SU-DHL-6 (cell line): ENCODE data around the gene ANKHD1.

ENCODE experiments used
- H2AFZ ChIP-seq: fragments of 200-600 bp; sonication (generic); 2 replicates; pipeline ENCODE4 v1.6.1; 2014; ENCODE audit warnings: low read depth, mild to moderate bottlenecking, moderate library complexity, mixed read lengths, antibody characterized with exemption, low read length; ENCODE audit not compliant: severe bottlenecking
- H3F3A ChIP-seq: fragments of 200-600 bp; shearing (Covaris generic); 2 replicates; pipeline ENCODE4 v1.6.0; 2016; ENCODE audit warnings: antibody characterized with exemption, mild to moderate bottlenecking; ENCODE audit not compliant: insufficient read depth
- H3K27ac ChIP-seq: fragments of 200-600 bp; sonication (generic); 2 replicates; pipeline ENCODE4 v1.5.1; 2016; ENCODE audit warnings: low read depth, mild to moderate bottlenecking, low read length, moderate library complexity, mixed read lengths
- H3K27me3 ChIP-seq: fragments of 200-600 bp; sonication (generic), shearing (Covaris generic); 2 replicates; pipeline ENCODE4 v1.6.0; 2014; ENCODE audit warnings: mild to moderate bottlenecking, low read length
- H3K36me3 ChIP-seq: fragments of 200-600 bp; sonication (generic); 2 replicates; pipeline ENCODE4 v1.6.1; 2014; ENCODE audit warnings: mild to moderate bottlenecking, low read length, mixed read lengths
- H3K4me2 ChIP-seq: fragments of 300-600, 200-600 bp; shearing (Covaris generic), sonication (generic); 2 replicates; pipeline ENCODE4 v1.6.0; 2014; ENCODE audit warnings: low read length, low read depth, mild to moderate bottlenecking; ENCODE audit not compliant: poor library complexity, severe bottlenecking
- H3K4me3 ChIP-seq: fragments of 200-600 bp; sonication (generic); 2 replicates; pipeline ENCODE4 v1.5.1; 2014; ENCODE audit warnings: antibody characterized with exemption, low read length, mild to moderate bottlenecking, mixed read lengths; ENCODE audit not compliant: insufficient read depth, poor library complexity, severe bottlenecking
- H3K79me2 ChIP-seq: fragments of 200-600 bp; sonication (generic); 2 replicates; pipeline ENCODE4 v1.6.1; 2014; ENCODE audit warnings: mild to moderate bottlenecking, low read length, moderate library complexity; ENCODE audit not compliant: insufficient read depth
- H3K9ac ChIP-seq: fragments of 200-600 bp; sonication (generic); 2 replicates; pipeline ENCODE4 v1.7.0; 2014; ENCODE audit warnings: mild to moderate bottlenecking, low read length
- H3K9me2 ChIP-seq: fragments of 200-600 bp; sonication (generic); replicated peaks from 2 replicates; pipeline ENCODE4 v1.6.1; 2014; ENCODE audit warnings: low read length; ENCODE audit not compliant: insufficient read depth
- H3K9me3 ChIP-seq: fragments of 200-600 bp; sonication (generic); 2 replicates; pipeline ENCODE4 v1.6.1; 2014; ENCODE audit warnings: low read length, mixed read lengths; ENCODE audit not compliant: insufficient read depth
- H4K20me1 ChIP-seq: fragments of 200-600 bp; sonication (generic); 2 replicates; pipeline ENCODE4 v1.6.1; 2014; ENCODE audit warnings: low read depth, mild to moderate bottlenecking, antibody characterized with exemption, low read length, moderate library complexity, mixed read lengths
- CTCF ChIP-seq: fragments of 200-600 bp; sonication (generic); IDR thresholded peaks from one replicate; pipeline ENCODE4 v1.5.1; 2017; ENCODE audit warnings: antibody characterized with exemption, mild to moderate bottlenecking, low read length, moderate library complexity; ENCODE audit not compliant: insufficient read depth, poor library complexity, severe bottlenecking
- EZH2phosphoT487 ChIP-seq: fragments of 200-600 bp; sonication (generic), shearing (Covaris generic); conservative IDR thresholded peaks from 2 replicates; pipeline ENCODE4 v1.6.1; 2018; ENCODE audit warnings: mild to moderate bottlenecking, antibody characterized with exemption, low read length, moderate library complexity, mixed read lengths

The ANKHD1 gene

GRCh38 chr5:140557965-140558364, 156.3 kb downstream of the ANKHD1 start:
- Histone ChIP-seq H3K36me3 (no peaks in the 10 kb centered on the region), H3K27ac (peak overlapping the region; percentile 70), H3K4me2 (peak overlapping the region; percentile 88), H3K9ac (peak overlapping the region; percentile 94), H3K4me3 (peak overlapping the region; percentile 97), H4K20me1 (no peaks in the 10 kb centered on the region), H3K27me3 (no peaks in the 10 kb centered on the region), H2AFZ (no peak overlapping the region), H3F3A (no peaks in the 10 kb centered on the region), H3K79me2 (peaks cover 42% of the 10 kb centered on the region), H3K9me2 (no peaks in the 10 kb centered on the region), H3K9me3 (no peaks in the 10 kb centered on the region)
- TF ChIP-seq CTCF (no peak), EZH2phosphoT487 (no peak)

DNA sequence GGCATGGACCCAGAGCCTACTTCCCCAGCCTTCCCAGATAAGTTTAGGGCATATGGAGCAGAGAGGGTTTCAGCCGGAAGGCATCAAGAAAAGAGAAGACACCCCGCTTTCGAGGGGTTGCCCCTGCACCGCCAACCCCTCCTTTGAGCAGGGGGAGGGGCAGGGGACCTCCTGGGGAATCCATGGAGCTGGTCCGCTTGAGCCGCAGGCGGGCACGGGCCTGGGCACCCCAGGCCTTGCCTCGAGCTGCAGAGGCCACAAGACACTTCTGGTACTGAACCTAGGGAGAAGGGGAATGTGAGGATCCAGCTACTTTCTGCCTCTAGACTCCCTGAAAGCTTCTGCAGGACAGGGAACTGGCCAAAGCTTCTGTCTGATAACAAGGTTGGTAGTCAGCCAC, 156.9 kb downstream of the ANKHD1 start:
- H3K9ac ChIP-seq, result no peak overlapping the region
- H2AFZ ChIP-seq, result no peak overlapping the region
- H3K36me3 ChIP-seq, result no peaks in the 10 kb centered on the region
- H3K9me2 ChIP-seq, result no peaks in the 10 kb centered on the region
- no peak overlapping the region for H3K4me3 ChIP-seq
- no peak overlapping the region for H3K4me2 ChIP-seq
- TF ChIP-seq CTCF (no peak), EZH2phosphoT487 (no peak)
- H4K20me1 ChIP-seq, result no peaks in the 10 kb centered on the region
- no peak overlapping the region for H3K27ac ChIP-seq
- no peaks in the 10 kb centered on the region for H3F3A ChIP-seq
- no peaks in the 10 kb centered on the region for H3K9me3 ChIP-seq
- peaks cover 36% of the 10 kb centered on the region for H3K79me2 ChIP-seq
- H3K27me3 ChIP-seq, result no peaks in the 10 kb centered on the region

DNA sequence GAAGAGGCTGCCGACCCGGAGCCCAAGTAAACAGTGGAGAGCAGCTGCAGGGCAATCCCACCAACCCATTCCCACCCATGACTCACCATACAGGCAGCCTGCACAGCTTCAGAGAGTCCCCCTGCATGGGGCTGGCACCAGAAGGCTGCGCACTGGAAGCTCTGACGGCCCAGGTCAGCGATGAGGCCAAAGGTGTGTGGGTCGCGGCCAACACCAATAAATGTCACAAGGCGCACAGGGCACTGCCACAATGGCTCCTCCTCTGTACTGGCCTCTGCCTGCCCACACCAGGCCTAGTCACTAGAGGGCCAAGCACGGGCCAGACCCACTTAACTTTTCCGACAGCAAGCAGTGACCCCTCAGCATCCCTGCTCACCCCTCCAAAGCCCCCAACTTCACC, 158.6 kb downstream of the ANKHD1 start:
- no peaks in the 10 kb centered on the region for H3K9me2 ChIP-seq
- no peaks in the 10 kb centered on the region for H3K27me3 ChIP-seq
- H2AFZ ChIP-seq, result no peak overlapping the region
- H3K36me3 ChIP-seq, result no peaks in the 10 kb centered on the region
- H3K27ac ChIP-seq, result no peak overlapping the region
- no peak overlapping the region for H3K9ac ChIP-seq
- no peaks in the 10 kb centered on the region for H4K20me1 ChIP-seq
- no peaks in the 10 kb centered on the region for H3F3A ChIP-seq
- peaks cover 23% of the 10 kb centered on the region for H3K79me2 ChIP-seq
- TF ChIP-seq CTCF (no peak), EZH2phosphoT487 (no peak)
- no peak overlapping the region for H3K4me2 ChIP-seq
- no peaks in the 10 kb centered on the region for H3K9me3 ChIP-seq
- H3K4me3 ChIP-seq, result no peak overlapping the region
